NB4 (cell line): Measurements from ENCODE around the gene LNX2.

Source experiments
- POLR2A ChIP-seq: IDR thresholded peaks from 2 replicates; pipeline ENCODE4 v1.6.1; 2011; ENCODE audit warnings: mild to moderate bottlenecking; ENCODE audit not compliant: insufficient read length; ENCODE audit errors: extremely low read depth
- TF ChIP-seq, protein P1 (sequence below): IDR thresholded peaks from one replicate; pipeline ENCODE4 v1.5.1; 2012; ENCODE audit warnings: low read depth, low read length
- TF ChIP-seq, protein P2 (sequence below): IDR thresholded peaks from 2 replicates; pipeline ENCODE4 v1.6.1; 2011; ENCODE audit warnings: low read depth, low read length

DNA sequence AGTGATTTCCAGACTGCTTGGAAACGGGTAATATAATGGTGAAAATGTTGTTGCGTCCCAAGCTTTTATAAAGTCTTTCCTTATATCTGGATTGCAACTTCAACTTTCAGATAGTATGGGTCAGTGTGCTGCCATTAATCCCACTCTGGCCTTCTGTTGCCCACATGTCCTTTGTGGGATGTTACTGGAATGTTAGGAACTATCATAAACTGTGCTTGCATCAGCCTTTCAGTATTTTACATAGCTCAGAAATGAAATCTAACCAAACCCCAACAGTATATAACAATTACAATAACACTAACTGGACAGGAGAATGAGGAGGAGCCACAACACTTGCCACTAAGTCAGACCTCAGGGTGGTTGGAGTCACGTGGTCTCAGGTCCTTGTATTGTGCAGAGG lies 78.9 kb downstream of the LNX2 start:
- TF ChIP-seq POLR2A = no peak
- TF ChIP-seq, protein P1, sequence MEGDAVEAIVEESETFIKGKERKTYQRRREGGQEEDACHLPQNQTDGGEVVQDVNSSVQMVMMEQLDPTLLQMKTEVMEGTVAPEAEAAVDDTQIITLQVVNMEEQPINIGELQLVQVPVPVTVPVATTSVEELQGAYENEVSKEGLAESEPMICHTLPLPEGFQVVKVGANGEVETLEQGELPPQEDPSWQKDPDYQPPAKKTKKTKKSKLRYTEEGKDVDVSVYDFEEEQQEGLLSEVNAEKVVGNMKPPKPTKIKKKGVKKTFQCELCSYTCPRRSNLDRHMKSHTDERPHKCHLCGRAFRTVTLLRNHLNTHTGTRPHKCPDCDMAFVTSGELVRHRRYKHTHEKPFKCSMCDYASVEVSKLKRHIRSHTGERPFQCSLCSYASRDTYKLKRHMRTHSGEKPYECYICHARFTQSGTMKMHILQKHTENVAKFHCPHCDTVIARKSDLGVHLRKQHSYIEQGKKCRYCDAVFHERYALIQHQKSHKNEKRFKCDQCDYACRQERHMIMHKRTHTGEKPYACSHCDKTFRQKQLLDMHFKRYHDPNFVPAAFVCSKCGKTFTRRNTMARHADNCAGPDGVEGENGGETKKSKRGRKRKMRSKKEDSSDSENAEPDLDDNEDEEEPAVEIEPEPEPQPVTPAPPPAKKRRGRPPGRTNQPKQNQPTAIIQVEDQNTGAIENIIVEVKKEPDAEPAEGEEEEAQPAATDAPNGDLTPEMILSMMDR = no peak
- TF ChIP-seq, protein P2, sequence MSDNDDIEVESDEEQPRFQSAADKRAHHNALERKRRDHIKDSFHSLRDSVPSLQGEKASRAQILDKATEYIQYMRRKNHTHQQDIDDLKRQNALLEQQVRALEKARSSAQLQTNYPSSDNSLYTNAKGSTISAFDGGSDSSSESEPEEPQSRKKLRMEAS = no peak
